ENCODE results near the gene BCDIN3D. TPM values are rescaled to one million over a fixed set of nuclear protein-coding genes. Genes with fewer than 3 reads are reported as not detected.

BCDIN3D gene
- total RNA-seq, 4 donors from 2014 or later = 2.2 to 6.2 (median 5.5) TPM

DNA sequence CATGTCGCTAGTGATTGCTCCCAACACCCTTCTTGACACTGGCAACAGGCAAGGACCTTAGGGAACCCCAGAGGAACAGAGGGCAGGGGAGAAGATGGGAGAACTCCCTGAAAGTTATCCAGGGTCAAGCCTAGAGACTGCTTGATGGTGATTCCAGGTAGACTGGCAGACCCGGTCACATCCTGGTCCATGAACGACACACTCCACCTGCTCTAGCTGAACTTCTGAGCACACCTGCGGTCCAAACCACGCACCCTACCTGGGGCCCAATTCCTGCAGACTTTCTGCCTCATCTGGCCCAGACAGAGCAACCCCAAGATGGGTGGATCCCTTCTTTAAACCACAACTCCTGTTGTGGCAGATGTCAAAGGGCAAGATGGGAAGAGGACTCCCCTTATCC lies 48.9 kb downstream of the BCDIN3D start:
- H3K4me1 ChIP-seq = no peaks in the 10 kb centered on the region
- no peaks in the 10 kb centered on the region for H3K9me3 ChIP-seq
- no peaks in the 10 kb centered on the region for H3K27me3 ChIP-seq
- H3K36me3 ChIP-seq = peaks cover 14 to 93% (median 86%) of the 10 kb centered on the region in 4 donors
- intact Hi-C loops (cut with DNase I) = no loop called here
- no peak for DNase-seq (ENCODE audit: extremely low spot score)
- 93% methylated on average over 4 of the region's 5 CpGs for WGBS
- TF ChIP-seq EP300 (IDR thresholded peaks at IDR 0.05) (no peak), POLR2AphosphoS5 (IDR thresholded peaks at IDR 0.05) (no peak), POLR2A (IDR thresholded peaks at IDR 0.05; ENCODE audit: low read depth) (no peak), CTCF (IDR thresholded peaks at IDR 0.05) (no peak)
- H3K4me3 ChIP-seq = no peak overlapping the region
- no peak overlapping the region for H3K27ac ChIP-seq (replicated peaks in 1 of 4)

GRCh38 chr12:49793620-49794019 lies 49.3 kb downstream of the BCDIN3D start:
- TF ChIP-seq EP300 (IDR thresholded peaks at IDR 0.05) (no peak), CTCF (IDR thresholded peaks at IDR 0.05) (no peak), POLR2A (IDR thresholded peaks at IDR 0.05; ENCODE audit: low read depth) (no peak), POLR2AphosphoS5 (IDR thresholded peaks at IDR 0.05) (no peak)
- intact Hi-C loops (cut with DNase I) = no loop called here
- DNase-seq (ENCODE audit: extremely low spot score) = no peak
- 86% methylated on average over 9 of the region's 9 CpGs for WGBS
- H3K27me3 ChIP-seq = no peaks in the 10 kb centered on the region
- H3K36me3 ChIP-seq = peaks cover 14 to 89% (median 82%) of the 10 kb centered on the region in 4 donors
- H3K9me3 ChIP-seq = no peaks in the 10 kb centered on the region
- H3K4me1 ChIP-seq = no peaks in the 10 kb centered on the region
- no peak overlapping the region for H3K27ac ChIP-seq (replicated peaks in 1 of 4)
- H3K4me3 ChIP-seq = no peak overlapping the region

GRCh38 chr12:49792976-49793580 lies 49.8 kb downstream of the BCDIN3D start:
- Histone ChIP-seq H3K36me3 (peaks cover 14 to 83% (median 77%) of the 10 kb centered on the region in 4 donors), H3K27me3 (no peaks in the 10 kb centered on the region), H3K4me3 (no peak overlapping the region), H3K27ac (replicated peaks in 1 of 4) (no peak overlapping the region), H3K9me3 (no peaks in the 10 kb centered on the region), H3K4me1 (no peaks in the 10 kb centered on the region)
- TF ChIP-seq POLR2A (IDR thresholded peaks at IDR 0.05; ENCODE audit: low read depth) (no peak), POLR2AphosphoS5 (IDR thresholded peaks at IDR 0.05) (no peak), EP300 (IDR thresholded peaks at IDR 0.05) (no peak), CTCF (IDR thresholded peaks at IDR 0.05) (no peak)
- DNase-seq (ENCODE audit: extremely low spot score) = no peak
- WGBS = 87% methylated on average over 4 of the region's 11 CpGs
- intact Hi-C loops (cut with DNase I) = no loop called here

DNA sequence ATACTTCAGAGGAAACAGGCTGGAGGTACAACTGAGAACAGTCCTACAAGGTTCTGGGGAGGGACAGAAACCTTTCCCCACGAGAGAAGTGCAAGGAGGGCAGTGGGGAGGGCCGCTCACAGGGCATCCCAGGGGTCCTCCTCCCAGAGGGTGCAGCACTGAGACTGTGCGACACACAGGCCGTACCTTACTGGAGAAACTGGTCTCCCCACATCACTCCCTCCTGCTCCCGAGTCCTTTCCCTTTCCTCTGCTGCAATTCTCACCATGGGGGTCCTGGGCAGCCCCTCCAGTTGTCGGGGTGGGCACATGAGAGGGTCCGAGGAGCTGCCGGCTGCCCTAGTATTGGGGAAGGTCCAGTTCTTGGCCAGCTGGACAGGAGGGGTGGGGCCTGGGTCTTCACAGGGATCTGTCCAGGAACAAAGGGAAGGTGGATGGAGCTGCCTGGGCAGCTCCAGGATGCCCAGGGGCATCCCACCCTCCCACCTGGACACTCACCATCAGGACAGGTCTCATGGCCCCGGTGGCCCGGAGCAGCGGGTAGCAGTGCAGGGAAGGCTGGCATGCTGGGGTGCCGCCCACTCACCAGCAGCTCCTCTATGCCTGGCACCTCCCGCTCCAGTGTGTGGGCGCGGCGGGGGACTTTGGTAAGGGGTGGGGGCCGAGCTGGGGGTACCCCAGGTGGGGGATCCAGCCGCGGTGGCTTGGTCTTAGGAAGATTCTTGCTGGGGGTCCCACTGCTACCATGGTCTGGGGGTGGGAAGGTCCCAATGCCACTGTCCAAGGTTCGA lies 50.5 kb downstream of the BCDIN3D start:
- no peak overlapping the region for H3K27ac ChIP-seq (replicated peaks in 1 of 4)
- H3K9me3 ChIP-seq = no peaks in the 10 kb centered on the region
- no peak for DNase-seq (ENCODE audit: extremely low spot score)
- H3K4me1 ChIP-seq = no peaks in the 10 kb centered on the region
- WGBS = 93% methylated on average over 6 of the region's 20 CpGs
- H3K36me3 ChIP-seq = peaks cover 14 to 76% (median 70%) of the 10 kb centered on the region in 4 donors
- intact Hi-C loops (cut with DNase I) = no loop called here
- TF ChIP-seq EP300 (IDR thresholded peaks at IDR 0.05) = no peak
- no peak for TF ChIP-seq POLR2AphosphoS5 (IDR thresholded peaks at IDR 0.05)
- no peak for TF ChIP-seq CTCF (IDR thresholded peaks at IDR 0.05)
- no peak for TF ChIP-seq POLR2A (IDR thresholded peaks at IDR 0.05; ENCODE audit: low read depth)
- no peaks in the 10 kb centered on the region for H3K27me3 ChIP-seq
- no peak overlapping the region for H3K4me3 ChIP-seq

Data from esophagus muscularis mucosa (tissue), 4 donors.